Measurements from ENCODE around the gene FRMPD2.

The FRMPD2 gene

DNA sequence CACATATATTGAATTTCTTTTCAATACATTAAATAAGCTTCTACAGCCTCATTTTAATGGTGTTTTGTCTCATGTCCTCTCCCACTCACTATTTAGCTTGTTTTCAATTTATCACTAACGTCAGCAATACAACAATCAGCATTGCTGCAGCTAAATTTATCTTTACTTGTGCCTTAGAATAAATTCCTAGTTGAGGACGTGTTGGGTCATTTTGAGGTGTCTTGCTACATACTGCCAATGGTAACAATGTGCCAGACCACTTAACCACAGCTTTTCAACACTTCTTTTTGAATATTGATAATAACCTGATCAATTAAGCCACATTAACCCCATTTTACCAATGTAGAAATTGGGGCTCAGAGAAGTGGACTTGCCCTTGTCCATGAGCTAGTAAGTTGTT lies 26.0 kb downstream of the FRMPD2 start:
- no peak overlapping the region for H3K4ac ChIP-seq (ENCODE audit: low read length)
- H3K4me1 ChIP-seq (ENCODE audit: control insufficient read depth in 2 of 2, insufficient read depth in 1 of 2, low read depth in 1 of 2, low read length in 2 of 2), result peaks cover 5 to 11% of the 10 kb centered on the region in 2 donors
- no peak for DNase-seq (ENCODE audit: low spot score)
- no peak overlapping the region for H4K91ac ChIP-seq (ENCODE audit: low read depth, low read length, poor library complexity)
- H3K4me3 ChIP-seq (ENCODE audit: low read length in 2 of 2), result no peak overlapping the region
- H3K14ac ChIP-seq (ENCODE audit: low read length), result no peak overlapping the region
- no peak overlapping the region for H2BK12ac ChIP-seq (ENCODE audit: low read length)
- H3K4me2 ChIP-seq (ENCODE audit: insufficient read depth, low read length, poor library complexity, severe bottlenecking), result no peak overlapping the region
- H3K27me3 ChIP-seq (ENCODE audit: control insufficient read depth in 3 of 3, insufficient read depth in 3 of 3, low read depth in 1 of 3, low read length in 3 of 3), result no peaks in the 10 kb centered on the region
- WGBS, 2 donors (ENCODE audit: extremely low coverage in 2 of 2, insufficient read length in 2 of 2, insufficient replicate concordance in 1 of 2), result no CpG with 5 or more reads among the region's 2 CpGs
- no peak overlapping the region for H2AFZ ChIP-seq (ENCODE audit: low read length)
- no peak overlapping the region for H3K27ac ChIP-seq (replicated peaks; ENCODE audit: low read length)
- H2BK15ac ChIP-seq (ENCODE audit: low read length), result no peak overlapping the region
- H2BK5ac ChIP-seq (ENCODE audit: low read length), result no peak overlapping the region
- no peaks in the 10 kb centered on the region for H3K36me3 ChIP-seq (replicated peaks in 1 of 2; ENCODE audit: control insufficient read depth in 2 of 2, insufficient read depth in 2 of 2, low read length in 2 of 2)
- no peak overlapping the region for H3K9ac ChIP-seq (ENCODE audit: low read depth, low read length, poor library complexity)
- no peak overlapping the region for H4K8ac ChIP-seq (ENCODE audit: low read depth, low read length)
- H3K9me3 ChIP-seq (replicated peaks in 1 of 2; ENCODE audit: control insufficient read depth in 2 of 2, insufficient read depth in 1 of 2, low read depth in 1 of 2, low read length in 2 of 2), result no peaks in the 10 kb centered on the region
- no peak overlapping the region for H3K18ac ChIP-seq (ENCODE audit: low read length)
- no peak overlapping the region for H3K23ac ChIP-seq (ENCODE audit: low read depth, low read length, poor library complexity)
- no peak overlapping the region for H2AK5ac ChIP-seq (ENCODE audit: low read depth, low read length)
- no peak overlapping the region for H2BK120ac ChIP-seq (ENCODE audit: low read depth, low read length)
- H3K79me1 ChIP-seq (ENCODE audit: low read depth, low read length), result no peaks in the 10 kb centered on the region

DNA sequence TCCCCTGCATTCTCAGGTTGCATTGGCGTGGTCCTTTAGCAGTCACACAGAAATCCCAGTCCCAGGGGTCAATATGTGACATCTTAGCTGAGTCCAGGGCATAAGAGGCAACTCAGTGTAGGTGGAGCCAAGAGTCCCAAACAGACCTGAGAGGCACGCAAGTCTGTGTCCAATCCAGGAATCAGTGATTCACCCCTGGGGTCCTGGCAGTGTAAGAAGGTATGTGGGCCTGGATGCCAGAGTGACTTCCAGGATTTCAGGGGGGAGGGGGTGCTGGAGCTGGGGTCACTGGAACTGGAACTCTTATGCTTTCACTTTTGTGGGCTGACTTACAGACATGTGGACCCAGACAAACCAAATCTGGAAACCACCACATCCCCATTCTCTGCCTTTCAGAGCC lies 26.8 kb downstream of the FRMPD2 start:
- Histone ChIP-seq H4K8ac (ENCODE audit: low read depth, low read length) (no peak overlapping the region), H3K4me3 (ENCODE audit: low read length in 2 of 2) (no peak overlapping the region), H2AFZ (ENCODE audit: low read length) (no peak overlapping the region), H3K4me1 (ENCODE audit: control insufficient read depth in 2 of 2, insufficient read depth in 1 of 2, low read depth in 1 of 2, low read length in 2 of 2) (peaks cover 5 to 12% of the 10 kb centered on the region in 2 donors), H3K9me3 (replicated peaks in 1 of 2; ENCODE audit: control insufficient read depth in 2 of 2, insufficient read depth in 1 of 2, low read depth in 1 of 2, low read length in 2 of 2) (no peaks in the 10 kb centered on the region), H2BK5ac (ENCODE audit: low read length) (no peak overlapping the region), H3K18ac (ENCODE audit: low read length) (no peak overlapping the region), H2BK12ac (ENCODE audit: low read length) (no peak overlapping the region), H3K4ac (ENCODE audit: low read length) (no peak overlapping the region), H2AK5ac (ENCODE audit: low read depth, low read length) (no peak overlapping the region), H3K36me3 (replicated peaks in 1 of 2; ENCODE audit: control insufficient read depth in 2 of 2, insufficient read depth in 2 of 2, low read length in 2 of 2) (no peaks in the 10 kb centered on the region), H3K27ac (replicated peaks; ENCODE audit: low read length) (no peak overlapping the region), H3K9ac (ENCODE audit: low read depth, low read length, poor library complexity) (no peak overlapping the region), H3K79me1 (ENCODE audit: low read depth, low read length) (no peaks in the 10 kb centered on the region), H3K27me3 (ENCODE audit: control insufficient read depth in 3 of 3, insufficient read depth in 3 of 3, low read depth in 1 of 3, low read length in 3 of 3) (no peaks in the 10 kb centered on the region), H2BK120ac (ENCODE audit: low read depth, low read length) (no peak overlapping the region), H2BK15ac (ENCODE audit: low read length) (no peak overlapping the region), H3K23ac (ENCODE audit: low read depth, low read length, poor library complexity) (no peak overlapping the region), H3K14ac (ENCODE audit: low read length) (no peak overlapping the region), H3K4me2 (ENCODE audit: insufficient read depth, low read length, poor library complexity, severe bottlenecking) (no peak overlapping the region), H4K91ac (ENCODE audit: low read depth, low read length, poor library complexity) (no peak overlapping the region)
- no CpG with 5 or more reads among the region's 2 CpGs for WGBS, 2 donors (ENCODE audit: extremely low coverage in 2 of 2, insufficient read length in 2 of 2, insufficient replicate concordance in 1 of 2)
- DNase-seq (ENCODE audit: low spot score), result no peak

DNA sequence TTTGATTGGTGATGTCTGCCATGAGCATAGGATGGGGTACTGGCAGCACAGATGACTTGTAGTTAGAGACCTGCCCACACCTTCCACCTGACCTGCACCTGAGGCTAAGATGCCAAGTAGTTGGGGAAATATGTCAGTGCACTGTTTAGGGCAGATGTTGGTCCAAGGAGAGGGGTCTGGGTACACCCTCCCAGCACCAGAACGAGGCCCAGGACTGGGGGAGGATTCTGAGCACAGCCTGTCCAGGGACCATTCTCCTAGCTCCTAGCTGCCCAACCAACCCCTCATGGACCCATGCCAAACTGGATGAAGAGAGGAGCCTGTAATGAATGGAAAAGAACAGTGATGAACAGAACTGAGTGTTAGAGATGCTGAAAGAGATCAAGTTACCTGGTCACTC lies 28.0 kb downstream of the FRMPD2 start:
- peaks cover 2 to 6% of the 10 kb centered on the region in 2 donors for H3K4me1 ChIP-seq (ENCODE audit: control insufficient read depth in 2 of 2, insufficient read depth in 1 of 2, low read depth in 1 of 2, low read length in 2 of 2)
- H3K4me2 ChIP-seq (ENCODE audit: insufficient read depth, low read length, poor library complexity, severe bottlenecking), result no peak overlapping the region
- H2BK5ac ChIP-seq (ENCODE audit: low read length), result no peak overlapping the region
- no peak overlapping the region for H4K8ac ChIP-seq (ENCODE audit: low read depth, low read length)
- no peak overlapping the region for H2BK15ac ChIP-seq (ENCODE audit: low read length)
- WGBS, 2 donors (ENCODE audit: extremely low coverage in 2 of 2, insufficient read length in 2 of 2, insufficient replicate concordance in 1 of 2), result no CpG with 5 or more reads among the region's 1 CpG
- no peak overlapping the region for H2BK120ac ChIP-seq (ENCODE audit: low read depth, low read length)
- no peak overlapping the region for H2AFZ ChIP-seq (ENCODE audit: low read length)
- no peak overlapping the region for H3K14ac ChIP-seq (ENCODE audit: low read length)
- no peaks in the 10 kb centered on the region for H3K36me3 ChIP-seq (replicated peaks in 1 of 2; ENCODE audit: control insufficient read depth in 2 of 2, insufficient read depth in 2 of 2, low read length in 2 of 2)
- H3K9ac ChIP-seq (ENCODE audit: low read depth, low read length, poor library complexity), result no peak overlapping the region
- no peak overlapping the region for H3K4me3 ChIP-seq (ENCODE audit: low read length in 2 of 2)
- H3K9me3 ChIP-seq (replicated peaks in 1 of 2; ENCODE audit: control insufficient read depth in 2 of 2, insufficient read depth in 1 of 2, low read depth in 1 of 2, low read length in 2 of 2), result no peaks in the 10 kb centered on the region
- no peak overlapping the region for H2AK5ac ChIP-seq (ENCODE audit: low read depth, low read length)
- no peak overlapping the region for H2BK12ac ChIP-seq (ENCODE audit: low read length)
- no peak overlapping the region for H3K27ac ChIP-seq (replicated peaks; ENCODE audit: low read length)
- H3K79me1 ChIP-seq (ENCODE audit: low read depth, low read length), result no peaks in the 10 kb centered on the region
- no peak overlapping the region for H3K18ac ChIP-seq (ENCODE audit: low read length)
- no peak overlapping the region for H4K91ac ChIP-seq (ENCODE audit: low read depth, low read length, poor library complexity)
- DNase-seq (ENCODE audit: low spot score), result no peak
- H3K23ac ChIP-seq (ENCODE audit: low read depth, low read length, poor library complexity), result no peak overlapping the region
- H3K4ac ChIP-seq (ENCODE audit: low read length), result no peak overlapping the region
- no peaks in the 10 kb centered on the region for H3K27me3 ChIP-seq (ENCODE audit: control insufficient read depth in 3 of 3, insufficient read depth in 3 of 3, low read depth in 1 of 3, low read length in 3 of 3)

DNA sequence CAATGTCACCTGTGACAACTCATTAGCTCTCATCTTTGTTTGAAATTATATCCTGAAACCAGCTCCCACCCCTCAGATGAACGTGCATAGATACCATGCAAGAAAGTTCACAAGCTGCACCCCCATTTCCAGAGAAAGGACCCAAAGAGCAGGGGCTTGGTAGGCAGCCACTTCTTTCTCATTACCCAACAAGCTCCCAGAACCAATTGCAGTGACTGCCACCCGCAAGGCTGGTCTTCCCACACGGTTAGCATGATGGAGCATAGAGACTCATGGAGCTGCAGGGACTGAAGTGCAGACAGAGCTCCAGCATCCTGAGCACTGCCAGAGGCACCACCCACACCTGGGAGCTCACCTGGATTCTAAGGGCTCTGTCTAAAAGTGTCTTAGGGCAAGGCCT lies 28.5 kb downstream of the FRMPD2 start:
- no peak for DNase-seq (ENCODE audit: low spot score)
- Histone ChIP-seq H3K23ac (ENCODE audit: low read depth, low read length, poor library complexity) (no peak overlapping the region), H3K4me3 (ENCODE audit: low read length in 2 of 2) (no peak overlapping the region), H3K4me1 (ENCODE audit: control insufficient read depth in 2 of 2, insufficient read depth in 1 of 2, low read depth in 1 of 2, low read length in 2 of 2) (peaks cover 0 to 1% of the 10 kb centered on the region in 2 donors), H2BK15ac (ENCODE audit: low read length) (no peak overlapping the region), H2BK5ac (ENCODE audit: low read length) (no peak overlapping the region), H3K36me3 (replicated peaks in 1 of 2; ENCODE audit: control insufficient read depth in 2 of 2, insufficient read depth in 2 of 2, low read length in 2 of 2) (no peaks in the 10 kb centered on the region), H2AFZ (ENCODE audit: low read length) (no peak overlapping the region), H3K9ac (ENCODE audit: low read depth, low read length, poor library complexity) (no peak overlapping the region), H3K27ac (replicated peaks; ENCODE audit: low read length) (no peak overlapping the region), H2BK12ac (ENCODE audit: low read length) (no peak overlapping the region), H2BK120ac (ENCODE audit: low read depth, low read length) (no peak overlapping the region), H2AK5ac (ENCODE audit: low read depth, low read length) (no peak overlapping the region), H3K79me1 (ENCODE audit: low read depth, low read length) (no peaks in the 10 kb centered on the region), H4K8ac (ENCODE audit: low read depth, low read length) (no peak overlapping the region), H3K4me2 (ENCODE audit: insufficient read depth, low read length, poor library complexity, severe bottlenecking) (no peak overlapping the region), H4K91ac (ENCODE audit: low read depth, low read length, poor library complexity) (no peak overlapping the region), H3K14ac (ENCODE audit: low read length) (no peak overlapping the region), H3K9me3 (replicated peaks in 1 of 2; ENCODE audit: control insufficient read depth in 2 of 2, insufficient read depth in 1 of 2, low read depth in 1 of 2, low read length in 2 of 2) (no peaks in the 10 kb centered on the region), H3K27me3 (ENCODE audit: control insufficient read depth in 3 of 3, insufficient read depth in 3 of 3, low read depth in 1 of 3, low read length in 3 of 3) (no peaks in the 10 kb centered on the region), H3K4ac (ENCODE audit: low read length) (no peak overlapping the region), H3K18ac (ENCODE audit: low read length) (no peak overlapping the region)
- WGBS, 2 donors (ENCODE audit: extremely low coverage in 2 of 2, insufficient read length in 2 of 2, insufficient replicate concordance in 1 of 2), result no CpG with 5 or more reads among the region's 3 CpGs

Measured in neuronal stem cell (in vitro differentiated cells).